Psoas muscle (tissue), 8 donors: Measurements from ENCODE around the gene KIAA1614. TPM values are rescaled to one million over a fixed set of nuclear protein-coding genes. Genes with fewer than 3 reads are reported as not detected.

Experiments
- ATAC-seq, 4 donors: fragments of 200-7000 bp; cut with Tn5 transposase; one replicate each; pipeline ENCODE4 v1.9.1; 2020; ENCODE audit warnings: moderate library complexity in 3 of 4, mild to moderate bottlenecking in 2 of 4
- DNase-seq, 2 donors: peaks; one replicate each; pipeline ENCODE4 v3.0.0-alpha.2; 2020
- H3K27ac ChIP-seq: fragments of 200-600 bp; one replicate; pipeline ENCODE4 v1.8.0; 2022
- H3K27me3 ChIP-seq, 3 donors: fragments of 200-600 bp in 1 of 3; one replicate each; pipeline versions ENCODE4 v1.6.1 to v1.8.0; 2013 to 2022; ENCODE audit warnings: low read length in 2 of 3, mild to moderate bottlenecking in 2 of 3, moderate library complexity in 1 of 3; ENCODE audit not compliant: insufficient read depth in 3 of 3
- H3K36me3 ChIP-seq, 2 donors: fragments of 200-600 bp in 1 of 2; one replicate each; pipeline versions ENCODE4 v1.6.1 to v1.8.0; 2013 to 2022; ENCODE audit warnings: low read depth in 1 of 2, mild to moderate bottlenecking in 1 of 2, moderate library complexity in 1 of 2; ENCODE audit not compliant: insufficient read depth in 1 of 2
- H3K4me1 ChIP-seq: fragments of 200-600 bp; one replicate; pipeline ENCODE4 v1.8.0; 2022
- H3K4me3 ChIP-seq: fragments of 200-600 bp; one replicate; pipeline ENCODE4 v1.8.0; 2022; ENCODE audit warnings: mild to moderate bottlenecking
- H3K9me3 ChIP-seq: fragments of 200-600 bp; one replicate; pipeline ENCODE4 v1.8.0; 2022
- WGBS, 3 donors: extraction: QIAGEN DNeasy Blood & Tissue Kit; methylation state at CpG; one replicate each; pipeline versions ENCODE4 v1.1.6 to v1.1.7; 2013; 5-methylcytosine and 5-hydroxymethylcytosine counted together
- intact Hi-C, 2 donors: fragments of 100-400 bp; cut with DNase I; formaldehyde crosslinking; loops; one replicate each; pipeline versions ENCODE4 v1.11.0 to v1.14.2; 2022
- polyA plus RNA-seq, 3 donors: library from polyadenylated mRNA; stranded (reverse); fragments of 200-250 nt; gene quantifications; one replicate each; pipeline ENCODE4 v1.2.3, GENCODE V29; 2013
- total RNA-seq, 4 donors: library from RNA; stranded (reverse); fragmentation: NEBNext Ultra II Directional in 2 of 4; extraction: Animal tissue kit (Norgen Biotek cat#: 25700) in 2 of 4; gene quantifications; one replicate each; pipeline versions ENCODE4 v1.2.1 to v1.2.4, GENCODE V29; 2021 to 2023
- TF ChIP-seq, protein P1 (sequence below): fragments of 200-600 bp; IDR thresholded peaks from one replicate; pipeline ENCODE4 v1.8.0; 2022; ENCODE audit warnings: antibody characterized with exemption
- donor health status: healthy with polysubstance abuse.
- donor health status: DM: no; HTN: no; CAD: no; lungs with moderate emphysema.
- donor health status: Bipolar disorder and iron deficiency.
- donor health status: healthy.
- donor health status: DM: yes; HTN: yes; CAD: no.
- donor health status: DM: no; HTN: no; CAD: no.
- donor health status: DM: no; HTN: no; CAD: no.
- donor health status: DM: yes; HTN: yes; CAD: no.

The KIAA1614 gene
- total and polyA plus RNA-seq, 7 donors: 0.45 to 1.6 (median 0.88) TPM

GRCh38 chr1:180892675-180893074, 20.0 kb upstream of the KIAA1614 start:
- Histone ChIP-seq H3K4me3 (no peak overlapping the region), H3K27ac (no peak overlapping the region), H3K9me3 (no peaks in the 10 kb centered on the region), H3K36me3 (peaks cover 0 to 4% of the 10 kb centered on the region in 2 donors), H3K4me1 (no peaks in the 10 kb centered on the region), H3K27me3 (no peaks in the 10 kb centered on the region)
- TF ChIP-seq, protein P1, sequence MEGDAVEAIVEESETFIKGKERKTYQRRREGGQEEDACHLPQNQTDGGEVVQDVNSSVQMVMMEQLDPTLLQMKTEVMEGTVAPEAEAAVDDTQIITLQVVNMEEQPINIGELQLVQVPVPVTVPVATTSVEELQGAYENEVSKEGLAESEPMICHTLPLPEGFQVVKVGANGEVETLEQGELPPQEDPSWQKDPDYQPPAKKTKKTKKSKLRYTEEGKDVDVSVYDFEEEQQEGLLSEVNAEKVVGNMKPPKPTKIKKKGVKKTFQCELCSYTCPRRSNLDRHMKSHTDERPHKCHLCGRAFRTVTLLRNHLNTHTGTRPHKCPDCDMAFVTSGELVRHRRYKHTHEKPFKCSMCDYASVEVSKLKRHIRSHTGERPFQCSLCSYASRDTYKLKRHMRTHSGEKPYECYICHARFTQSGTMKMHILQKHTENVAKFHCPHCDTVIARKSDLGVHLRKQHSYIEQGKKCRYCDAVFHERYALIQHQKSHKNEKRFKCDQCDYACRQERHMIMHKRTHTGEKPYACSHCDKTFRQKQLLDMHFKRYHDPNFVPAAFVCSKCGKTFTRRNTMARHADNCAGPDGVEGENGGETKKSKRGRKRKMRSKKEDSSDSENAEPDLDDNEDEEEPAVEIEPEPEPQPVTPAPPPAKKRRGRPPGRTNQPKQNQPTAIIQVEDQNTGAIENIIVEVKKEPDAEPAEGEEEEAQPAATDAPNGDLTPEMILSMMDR: no peak
- ATAC-seq: no peak
- no peak for DNase-seq
- intact Hi-C loops: no loop called here
- WGBS, 3 donors: 61 to 77% (median 76%) methylated on average over 2 of the region's 2 CpGs

DNA sequence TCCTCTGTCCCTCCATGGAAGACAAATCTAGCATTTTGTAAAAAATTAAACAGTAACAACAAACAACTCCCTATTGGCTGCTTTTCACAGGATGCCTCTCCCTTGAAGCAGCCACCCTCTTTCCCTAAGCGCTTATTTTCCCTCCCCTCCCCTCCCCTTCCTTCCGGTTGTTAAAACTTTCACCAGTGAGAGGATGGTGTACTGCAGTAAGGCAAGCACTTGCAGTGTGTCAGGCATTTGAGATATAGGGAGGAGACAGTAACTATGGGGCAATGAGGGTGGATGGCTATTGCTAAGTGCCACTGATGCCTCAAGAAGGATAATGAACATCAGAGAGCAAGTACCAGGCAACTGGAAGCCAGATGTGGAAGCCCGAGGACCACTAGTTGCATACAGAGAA, 19.1 kb upstream of the KIAA1614 start:
- no peak overlapping the region for H3K27ac ChIP-seq
- no peaks in the 10 kb centered on the region for H3K36me3 ChIP-seq
- ATAC-seq (no peak), DNase-seq (no peak)
- no peaks in the 10 kb centered on the region for H3K27me3 ChIP-seq
- no peaks in the 10 kb centered on the region for H3K9me3 ChIP-seq
- WGBS, 3 donors: 74 to 84% (median 77%) methylated on average over 3 of the region's 3 CpGs
- TF ChIP-seq, protein P1: no peak
- no peak overlapping the region for H3K4me3 ChIP-seq
- intact Hi-C loops: no loop called here
- no peaks in the 10 kb centered on the region for H3K4me1 ChIP-seq

GRCh38 chr1:180896161-180896560, 16.5 kb upstream of the KIAA1614 start:
- Histone ChIP-seq H3K36me3 (no peaks in the 10 kb centered on the region), H3K9me3 (no peaks in the 10 kb centered on the region), H3K4me1 (no peaks in the 10 kb centered on the region), H3K27me3 (no peaks in the 10 kb centered on the region), H3K27ac (no peak overlapping the region), H3K4me3 (no peak overlapping the region)
- TF ChIP-seq, protein P1: no peak
- ATAC-seq (no peak), DNase-seq (no peak)
- intact Hi-C loops: no loop called here
- WGBS, 3 donors: 86 to 93% (median 92%) methylated on average over 3 of the region's 3 CpGs

DNA sequence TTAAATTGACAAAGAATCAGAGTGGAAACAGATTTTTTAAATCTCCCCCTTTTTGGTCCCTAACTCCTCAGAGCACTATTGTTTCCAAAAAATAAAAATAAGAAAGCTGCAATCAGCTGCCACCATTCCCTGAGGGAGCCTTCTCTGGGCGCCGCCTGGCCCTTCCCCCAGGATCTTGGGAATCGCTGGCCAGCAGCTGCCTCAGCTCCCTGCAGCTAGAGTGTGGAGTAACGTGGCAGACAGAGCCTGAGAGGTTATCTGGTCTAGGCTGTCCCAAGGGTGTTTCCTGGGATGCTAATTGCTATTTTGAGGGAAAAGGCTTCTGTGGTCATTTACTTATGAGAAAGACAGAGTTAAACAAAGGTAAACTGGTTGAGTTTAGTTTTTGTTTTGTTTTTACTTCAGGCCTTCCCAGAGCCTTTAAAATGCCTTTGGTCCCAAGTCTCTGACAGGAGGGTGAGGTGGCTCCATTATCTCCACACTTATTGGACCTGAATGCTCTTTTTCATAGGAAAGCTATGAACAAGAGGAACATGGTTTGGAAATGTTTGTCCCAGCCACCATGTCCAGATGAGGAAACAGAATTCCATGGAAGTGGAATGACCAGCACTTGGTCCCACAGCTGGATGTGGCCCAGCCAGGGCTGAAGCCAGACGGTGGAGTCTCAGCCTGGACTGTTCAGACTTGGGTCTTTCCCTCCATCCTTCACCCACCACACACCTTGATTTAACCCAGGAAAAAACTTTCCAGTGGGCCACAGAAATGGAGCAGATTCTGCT, 14.1 kb upstream of the KIAA1614 start:
- TF ChIP-seq, protein P1: no peak
- Histone ChIP-seq H3K4me1 (no peaks in the 10 kb centered on the region), H3K9me3 (no peaks in the 10 kb centered on the region), H3K27ac (no peak overlapping the region), H3K36me3 (no peaks in the 10 kb centered on the region), H3K27me3 (no peaks in the 10 kb centered on the region), H3K4me3 (no peak overlapping the region)
- 49 to 60% (median 59%) methylated on average over 5 of the region's 5 CpGs for WGBS, 3 donors
- ATAC-seq (no peak), DNase-seq (no peak)
- intact Hi-C loops: no loop called here

GRCh38 chr1:180899262-180899661, 13.4 kb upstream of the KIAA1614 start:
- WGBS, 3 donors: 91 to 97% (median 94%) methylated on average over 7 of the region's 7 CpGs
- H3K27ac ChIP-seq: no peak overlapping the region
- no peak for DNase-seq
- TF ChIP-seq, protein P1: no peak
- intact Hi-C loops: no loop called here
- H3K4me3 ChIP-seq: no peak overlapping the region
- no peaks in the 10 kb centered on the region for H3K36me3 ChIP-seq
- no peaks in the 10 kb centered on the region for H3K4me1 ChIP-seq
- H3K9me3 ChIP-seq: no peaks in the 10 kb centered on the region
- ATAC-seq: no peak
- H3K27me3 ChIP-seq: no peaks in the 10 kb centered on the region
